Nephron progenitor cell (in vitro differentiated cells): ENCODE results near the gene DIP2C.

ENCODE experiments used
- DNase-seq: peaks from one replicate; pipeline ENCODE4 v3.0.0; 2021
- H3K27ac Mint-ChIP-seq: 2 replicates; pipeline ENCODE4 v1.8.0; 2021; ENCODE audit warnings: mild to moderate bottlenecking, moderate library complexity, mixed read lengths
- H3K27me3 Mint-ChIP-seq: 2 replicates; pipeline ENCODE4 v1.8.0; 2021; ENCODE audit warnings: mild to moderate bottlenecking, low read depth, mixed read lengths; ENCODE audit not compliant: poor library complexity
- H3K36me3 Mint-ChIP-seq: 2 replicates; pipeline ENCODE4 v1.8.0; 2021; ENCODE audit warnings: low read depth, mixed read lengths
- H3K4me1 Mint-ChIP-seq: 2 replicates; pipeline ENCODE4 v1.8.0; 2021; ENCODE audit warnings: mixed read lengths
- H3K4me3 Mint-ChIP-seq: 2 replicates; pipeline ENCODE4 v1.8.0; 2021; ENCODE audit warnings: mild to moderate bottlenecking, moderate library complexity, mixed read lengths
- H3K9me3 Mint-ChIP-seq: 2 replicates; pipeline ENCODE4 v1.8.0; 2021; ENCODE audit warnings: mild to moderate bottlenecking, moderate library complexity, mixed read lengths
- CTCF ChIP-seq: fragments of 200-600 bp; sonication (generic); IDR thresholded peaks from 2 replicates; pipeline ENCODE4 v1.5.0; 2021; ENCODE audit warnings: antibody characterized with exemption

Gene DIP2C

GRCh38 chr10:603745-604144, 85.7 kb downstream of the DIP2C start:
- DNase-seq: no peak
- peak overlapping the region; percentile 40 for H3K27ac Mint-ChIP-seq
- H3K4me3 Mint-ChIP-seq: no peak overlapping the region
- peaks cover 82% of the 10 kb centered on the region for H3K4me1 Mint-ChIP-seq
- no peaks in the 10 kb centered on the region for H3K9me3 Mint-ChIP-seq
- H3K27me3 Mint-ChIP-seq: no peaks in the 10 kb centered on the region
- H3K36me3 Mint-ChIP-seq: no peaks in the 10 kb centered on the region
- no peak for TF ChIP-seq CTCF

- TF ChIP-seq CTCF: no peak
- Mint-ChIP-seq H3K9me3 (no peaks in the 10 kb centered on the region), H3K4me1 (peaks cover 84% of the 10 kb centered on the region), H3K36me3 (no peaks in the 10 kb centered on the region), H3K27ac (no peak overlapping the region), H3K27me3 (no peaks in the 10 kb centered on the region), H3K4me3 (no peak overlapping the region)
- DNase-seq: no peak
Observed at GRCh38 chr10:602391-603005, 87.0 kb downstream of the DIP2C start.

- Mint-ChIP-seq H3K36me3 (no peaks in the 10 kb centered on the region), H3K4me1 (peaks cover 75% of the 10 kb centered on the region), H3K27ac (peak overlapping the region; percentile 78), H3K4me3 (no peak overlapping the region), H3K9me3 (no peaks in the 10 kb centered on the region), H3K27me3 (no peaks in the 10 kb centered on the region)
- no peak for DNase-seq
- no peak for TF ChIP-seq CTCF
Observed at GRCh38 chr10:601660-601963, 87.9 kb downstream of the DIP2C start.

- Mint-ChIP-seq H3K27me3 (no peaks in the 10 kb centered on the region), H3K27ac (peak overlapping the region; percentile 78), H3K4me3 (no peak overlapping the region), H3K9me3 (no peaks in the 10 kb centered on the region), H3K36me3 (no peaks in the 10 kb centered on the region), H3K4me1 (peaks cover 71% of the 10 kb centered on the region)
- no peak for DNase-seq
- no peak for TF ChIP-seq CTCF
Observed at GRCh38 chr10:600876-601659, 88.4 kb downstream of the DIP2C start.

- no peaks in the 10 kb centered on the region for H3K27me3 Mint-ChIP-seq
Observed at GRCh38 chr10:600234-600633, 89.2 kb downstream of the DIP2C start.

More at GRCh38 chr10:600234-600633, 89.2 kb downstream of the DIP2C start:
- TF ChIP-seq CTCF: no peak
- Mint-ChIP-seq H3K4me1 (peaks cover 71% of the 10 kb centered on the region), H3K9me3 (no peaks in the 10 kb centered on the region), H3K4me3 (no peak overlapping the region), H3K27ac (no peak overlapping the region), H3K36me3 (no peaks in the 10 kb centered on the region)
- no peak for DNase-seq
